ENCODE results near the gene LIX1. TPM values are rescaled to one million over a fixed set of nuclear protein-coding genes. Genes with fewer than 3 reads are reported as not detected.

The LIX1 gene
- total RNA-seq, 1 experiment from 2014 or later: not detected

- TF ChIP-seq EZH2 (IDR thresholded peaks at IDR 0.05; ENCODE audit: low read length, unreplicated experiment): no peak
- no peak for TF ChIP-seq EZH2phosphoT487 (IDR thresholded peaks at IDR 0.05; ENCODE audit: borderline replicate concordance, low read length)
- no peak for TF ChIP-seq CTCF (conservative IDR thresholded peaks at IDR 0.05; ENCODE audit: low read depth, low read length)
- Histone ChIP-seq H3K79me2 (ENCODE audit: low read length) (no peaks in the 10 kb centered on the region), H3K27me3 (ENCODE audit: low read length) (no peaks in the 10 kb centered on the region), H3K4me3 (ENCODE audit: low read length) (no peak overlapping the region), H3K9ac (ENCODE audit: low read length) (no peak overlapping the region), H3K4me2 (ENCODE audit: low read length) (no peak overlapping the region), H3F3A (ENCODE audit: low read length, unreplicated experiment) (no peaks in the 10 kb centered on the region), H3K27ac (ENCODE audit: low read length) (no peak overlapping the region), H4K20me1 (ENCODE audit: low read length) (no peaks in the 10 kb centered on the region), H2AFZ (ENCODE audit: low read length) (no peak overlapping the region), H3K36me3 (ENCODE audit: low read depth, low read length) (no peaks in the 10 kb centered on the region), H3K9me3 (ENCODE audit: low read length) (no peaks in the 10 kb centered on the region), H3K4me1 (ENCODE audit: insufficient read depth, low read length) (no peaks in the 10 kb centered on the region), H3K9me2 (replicated peaks; ENCODE audit: low read length) (no peaks in the 10 kb centered on the region)
- ATAC-seq (no peak), DNase-seq (no peak)
- POLR2A ChIA-PET (ENCODE audit: unreplicated experiment): no interaction called here
- CTCF ChIA-PET: no interaction called here
- intact Hi-C loops (cut with micrococcal nuclease): no loop called here
- BruUV-seq (replicated peaks): no TSS peak
These were observed 79.2 kb downstream of the LIX1 start for GRCh38 chr5:97063251-97063650.

DNA sequence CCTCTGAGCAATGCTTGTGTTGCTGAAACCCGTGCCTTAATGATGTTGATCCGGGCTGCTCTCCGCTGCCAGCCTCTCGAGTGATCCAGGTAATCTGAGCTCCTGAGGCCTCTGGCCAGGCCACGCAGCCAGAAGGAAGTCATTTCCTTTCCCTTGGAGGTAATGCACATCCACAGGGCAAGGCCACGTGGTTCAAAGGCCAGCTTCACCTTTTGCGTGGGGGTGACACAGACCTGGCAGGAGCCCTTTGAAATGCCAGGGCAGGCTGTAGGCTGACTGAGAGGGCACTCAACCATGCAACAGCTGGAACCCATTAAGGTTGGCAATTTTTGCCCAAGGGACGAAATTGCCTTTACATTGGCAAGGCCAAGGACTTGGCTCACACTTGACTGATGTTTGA, 80.4 kb downstream of the LIX1 start:
- ATAC-seq (no peak), DNase-seq (no peak)
- Histone ChIP-seq H3K79me2 (ENCODE audit: low read length) (no peaks in the 10 kb centered on the region), H3K9me3 (ENCODE audit: low read length) (no peaks in the 10 kb centered on the region), H3K27ac (ENCODE audit: low read length) (no peak overlapping the region), H3K9ac (ENCODE audit: low read length) (no peak overlapping the region), H3K4me3 (ENCODE audit: low read length) (no peak overlapping the region), H3K36me3 (ENCODE audit: low read depth, low read length) (no peaks in the 10 kb centered on the region), H2AFZ (ENCODE audit: low read length) (no peak overlapping the region), H3F3A (ENCODE audit: low read length, unreplicated experiment) (no peaks in the 10 kb centered on the region), H3K9me2 (replicated peaks; ENCODE audit: low read length) (no peaks in the 10 kb centered on the region), H3K4me1 (ENCODE audit: insufficient read depth, low read length) (no peaks in the 10 kb centered on the region), H3K4me2 (ENCODE audit: low read length) (no peak overlapping the region), H3K27me3 (ENCODE audit: low read length) (peaks cover 3% of the 10 kb centered on the region; the same call in 1 of the 2 replicates), H4K20me1 (ENCODE audit: low read length) (no peaks in the 10 kb centered on the region)
- BruUV-seq (replicated peaks): no TSS peak
- TF ChIP-seq EZH2phosphoT487 (IDR thresholded peaks at IDR 0.05; ENCODE audit: borderline replicate concordance, low read length) (no peak), CTCF (conservative IDR thresholded peaks at IDR 0.05; ENCODE audit: low read depth, low read length) (no peak), EZH2 (IDR thresholded peaks at IDR 0.05; ENCODE audit: low read length, unreplicated experiment) (no peak)
- ChIA-PET CTCF (interaction anchor here (0.7 kb wide), 2 partner anchors 81 to 309 kb away, joined by 3 read pairs; no protein-coding TSS in a partner anchor), POLR2A (ENCODE audit: unreplicated experiment) (no interaction called here)
- intact Hi-C loops (cut with micrococcal nuclease): no loop called here

DNA sequence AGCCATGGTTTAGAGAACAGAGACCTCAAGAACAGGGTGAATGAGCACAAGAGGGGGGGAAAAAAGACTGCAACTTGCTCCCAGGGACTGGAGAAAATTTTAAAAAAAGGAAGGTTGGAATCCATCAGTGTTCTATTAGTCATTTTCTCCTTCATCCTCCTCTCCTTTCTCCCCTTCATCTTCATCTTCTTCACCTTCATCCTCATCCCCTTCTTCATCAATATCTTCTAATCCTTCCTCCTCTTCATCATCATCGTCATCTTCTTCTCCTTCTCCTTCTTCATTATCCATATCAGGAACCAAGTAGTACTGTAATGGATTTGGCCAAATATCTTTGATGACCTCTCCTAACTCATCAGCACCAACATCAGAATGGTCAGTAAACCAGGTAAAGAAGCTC, 86.1 kb downstream of the LIX1 start:
- POLR2A ChIA-PET (ENCODE audit: unreplicated experiment): no interaction called here
- no TSS peak for BruUV-seq (replicated peaks)
- H3K9ac ChIP-seq (ENCODE audit: low read length): no peak overlapping the region
- CTCF ChIA-PET: no interaction called here
- no peaks in the 10 kb centered on the region for H3K9me2 ChIP-seq (replicated peaks; ENCODE audit: low read length)
- H3F3A ChIP-seq (ENCODE audit: low read length, unreplicated experiment): no peaks in the 10 kb centered on the region
- no peaks in the 10 kb centered on the region for H3K79me2 ChIP-seq (ENCODE audit: low read length)
- peaks cover 17% of the 10 kb centered on the region; the same call in 1 of the 2 replicates for H3K27me3 ChIP-seq (ENCODE audit: low read length)
- H3K27ac ChIP-seq (ENCODE audit: low read length): no peak overlapping the region
- no peak overlapping the region for H3K4me3 ChIP-seq (ENCODE audit: low read length)
- H3K9me3 ChIP-seq (ENCODE audit: low read length): no peaks in the 10 kb centered on the region
- intact Hi-C loops (cut with micrococcal nuclease): no loop called here
- no peaks in the 10 kb centered on the region for H3K36me3 ChIP-seq (ENCODE audit: low read depth, low read length)
- H3K4me1 ChIP-seq (ENCODE audit: insufficient read depth, low read length): no peaks in the 10 kb centered on the region
- H2AFZ ChIP-seq (ENCODE audit: low read length): no peak overlapping the region
- ATAC-seq: no peak
- H4K20me1 ChIP-seq (ENCODE audit: low read length): no peaks in the 10 kb centered on the region
- no peak for DNase-seq
- no peak overlapping the region for H3K4me2 ChIP-seq (ENCODE audit: low read length)
- no peak for TF ChIP-seq EZH2 (IDR thresholded peaks at IDR 0.05; ENCODE audit: low read length, unreplicated experiment)
